CD4-positive, alpha-beta T cell (primary cell): ENCODE results near the gene RNF141. TPM values are rescaled to one million over a fixed set of nuclear protein-coding genes. Genes with fewer than 3 reads are reported as not detected.

ENCODE experiments used
- ATAC-seq: fragments of 200-7000 bp; cut with Tn5 transposase; one replicate; pipeline ENCODE4 v1.10.0; 2022; ENCODE audit warnings: mild to moderate bottlenecking; ENCODE audit not compliant: poor library complexity
- CTCF ChIA-PET: fragments of 350-600 bp; sonication (Branson Sonifier 250); formaldehyde crosslinking; loops from one replicate; lab custom pipeline; 2021; ENCODE audit warnings: antibody characterized with exemption, inconsistent platforms; lab: Charles Lee
- POLR2A ChIA-PET: fragments of 350-600 bp; sonication (Branson Sonifier 250); formaldehyde crosslinking; loops from one replicate; lab custom pipeline; 2021; ENCODE audit warnings: antibody characterized with exemption, inconsistent platforms; lab: Charles Lee
- DNase-seq, 14 experiments: peaks; one replicate each; pipeline ENCODE4 v3.0.0-alpha.2; 2013 to 2020; ENCODE audit warnings: mixed read lengths in 2 of 14
- H3K27ac ChIP-seq, 2 donors: one replicate each; pipeline versions ENCODE4 v1.5.1 to v1.7.0; 2013; ENCODE audit warnings: low read length in 2 of 2, low read depth in 1 of 2, mild to moderate bottlenecking in 1 of 2
- H3K27me3 ChIP-seq, 2 experiments: 1 replicate in 1 of 2; 2 replicates in 1 of 2; pipeline versions ENCODE4 v1.6.1 to v1.7.0; 2013; ENCODE audit warnings: low read length in 2 of 2, control low read depth in 1 of 2, mild to moderate bottlenecking in 1 of 2, moderate library complexity in 1 of 2; ENCODE audit not compliant: insufficient read depth in 2 of 2, control insufficient read depth in 1 of 2
- H3K36me3 ChIP-seq: one replicate; pipeline ENCODE4 v1.6.1; 2013; ENCODE audit warnings: low read length, control low read depth; ENCODE audit not compliant: insufficient read depth
- H3K4me1 ChIP-seq: one replicate; pipeline ENCODE4 v1.6.1; 2013; ENCODE audit warnings: low read length, control low read depth; ENCODE audit not compliant: insufficient read depth
- H3K4me3 ChIP-seq: one replicate; pipeline ENCODE4 v1.5.1; 2013; ENCODE audit warnings: mild to moderate bottlenecking, low read length, moderate library complexity
- H3K9me3 ChIP-seq, 2 experiments: 1 replicate in 1 of 2; 2 replicates in 1 of 2; pipeline versions ENCODE4 v1.6.1 to v1.7.0; 2013; ENCODE audit warnings: low read length in 2 of 2, mild to moderate bottlenecking in 2 of 2, control low read depth in 1 of 2, moderate library complexity in 1 of 2; ENCODE audit not compliant: control insufficient read depth in 1 of 2, insufficient read depth in 1 of 2
- H3K27ac Mint-ChIP-seq: one replicate; pipeline ENCODE4 v1.8.0; 2020; ENCODE audit warnings: mixed read lengths
- H3K27me3 Mint-ChIP-seq: one replicate; pipeline ENCODE4 v1.8.0; 2021; ENCODE audit warnings: mixed read lengths
- H3K36me3 Mint-ChIP-seq: one replicate; pipeline ENCODE4 v1.8.0; 2021; ENCODE audit warnings: low read depth, mixed read lengths
- H3K4me1 Mint-ChIP-seq: one replicate; pipeline ENCODE4 v1.8.0; 2021; ENCODE audit warnings: low read depth, mixed read lengths
- H3K4me3 Mint-ChIP-seq: one replicate; pipeline ENCODE4 v1.8.0; 2020; ENCODE audit warnings: mild to moderate bottlenecking, mixed read lengths
- H3K9me3 Mint-ChIP-seq: one replicate; pipeline ENCODE4 v1.8.0; 2020; ENCODE audit warnings: mixed read lengths
- CTCF ChIP-seq: fragments of 200-600 bp; IDR thresholded peaks from one replicate; pipeline ENCODE4 v1.8.0; 2022; ENCODE audit warnings: antibody characterized with exemption, mild to moderate bottlenecking
- intact Hi-C, 2 experiments: fragments of 100-400 bp; cut with DNase I in 1 of 2; cut with micrococcal nuclease in 1 of 2; formaldehyde crosslinking; loops; one replicate each; pipeline versions ENCODE4 v1.15.1 to v1.9.0; 2023 to 2025; cut with DNase I, micrococcal nuclease
- total RNA-seq, 174 experiments: library from RNA in 2 of 174; stranded (reverse) in 2 of 174; gene quantifications; one replicate each; pipeline ENCODE4 v1.2.3 and lab custom pipeline; 2021 to 2026

The RNF141 gene
- total RNA-seq, 2 experiments from 2014 or later: 18.0 to 19.0 TPM

GRCh38 chr11:10581481-10582019 lies 40.6 kb upstream of the RNF141 start:
- H3K27ac Mint-ChIP-seq: no peak overlapping the region
- peak in 3 of 14 experiments; percentile 9 to 70 (median 62) for DNase-seq
- ATAC-seq: no peak
- no peak overlapping the region for H3K4me3 ChIP-seq
- CTCF ChIA-PET: no interaction called here
- H3K27ac ChIP-seq: no peak overlapping the region
- POLR2A ChIA-PET: no interaction called here
- intact Hi-C loops: no loop called here
- peaks cover 0 to 2% of the 10 kb centered on the region in 2 experiments for H3K27me3 ChIP-seq
- H3K9me3 Mint-ChIP-seq: no peaks in the 10 kb centered on the region
- no peak overlapping the region for H3K4me3 Mint-ChIP-seq
- no peaks in the 10 kb centered on the region for H3K36me3 ChIP-seq
- peaks cover 5% of the 10 kb centered on the region for H3K27me3 Mint-ChIP-seq
- H3K9me3 ChIP-seq: no peaks in the 10 kb centered on the region
- peaks cover 5% of the 10 kb centered on the region for H3K4me1 ChIP-seq
- TF ChIP-seq CTCF: no peak
- no peaks in the 10 kb centered on the region for H3K4me1 Mint-ChIP-seq
- H3K36me3 Mint-ChIP-seq: no peaks in the 10 kb centered on the region

GRCh38 chr11:10580623-10581022 lies 39.6 kb upstream of the RNF141 start:
- ChIA-PET CTCF (no interaction called here), POLR2A (no interaction called here)
- DNase-seq (no peak), ATAC-seq (no peak)
- H3K36me3 ChIP-seq: no peaks in the 10 kb centered on the region
- H3K27me3 Mint-ChIP-seq: peaks cover 5% of the 10 kb centered on the region
- H3K27ac ChIP-seq: no peak overlapping the region
- TF ChIP-seq CTCF: no peak
- no peak overlapping the region for H3K4me3 ChIP-seq
- no peak overlapping the region for H3K4me3 Mint-ChIP-seq
- H3K9me3 ChIP-seq: no peaks in the 10 kb centered on the region
- H3K27ac Mint-ChIP-seq: no peak overlapping the region
- no peaks in the 10 kb centered on the region for H3K36me3 Mint-ChIP-seq
- peaks cover 5% of the 10 kb centered on the region for H3K4me1 ChIP-seq
- H3K9me3 Mint-ChIP-seq: no peaks in the 10 kb centered on the region
- peaks cover 0 to 2% of the 10 kb centered on the region in 2 experiments for H3K27me3 ChIP-seq
- no peaks in the 10 kb centered on the region for H3K4me1 Mint-ChIP-seq
- intact Hi-C loops: no loop called here

- H3K9me3 ChIP-seq: no peaks in the 10 kb centered on the region
- ChIA-PET CTCF (no interaction called here), POLR2A (no interaction called here)
- no peak overlapping the region for H3K4me3 Mint-ChIP-seq
- H3K4me1 ChIP-seq: peaks cover 5% of the 10 kb centered on the region
- H3K27ac ChIP-seq: no peak overlapping the region
- H3K4me3 ChIP-seq: no peak overlapping the region
- H3K36me3 Mint-ChIP-seq: no peaks in the 10 kb centered on the region
- ATAC-seq (no peak), DNase-seq (no peak)
- intact Hi-C loops: no loop called here
- TF ChIP-seq CTCF: no peak
- no peaks in the 10 kb centered on the region for H3K9me3 Mint-ChIP-seq
- no peaks in the 10 kb centered on the region for H3K4me1 Mint-ChIP-seq
- peaks cover 5% of the 10 kb centered on the region for H3K27me3 Mint-ChIP-seq
- H3K27me3 ChIP-seq: peaks cover 0 to 2% of the 10 kb centered on the region in 2 experiments
- H3K27ac Mint-ChIP-seq: no peak overlapping the region
- no peaks in the 10 kb centered on the region for H3K36me3 ChIP-seq
These were observed 38.7 kb upstream of the RNF141 start for GRCh38 chr11:10579700-10580099.
